ENCODE data around the gene ARHGAP26. TPM values are rescaled to one million over a fixed set of nuclear protein-coding genes. Genes with fewer than 3 reads are reported as not detected.
A peak's percentile ranks its signal among the peaks of the same experiment; 100 is the strongest.

The ARHGAP26 gene
- total RNA-seq, 1 experiment from 2014 or later, result 65.5 TPM

DNA sequence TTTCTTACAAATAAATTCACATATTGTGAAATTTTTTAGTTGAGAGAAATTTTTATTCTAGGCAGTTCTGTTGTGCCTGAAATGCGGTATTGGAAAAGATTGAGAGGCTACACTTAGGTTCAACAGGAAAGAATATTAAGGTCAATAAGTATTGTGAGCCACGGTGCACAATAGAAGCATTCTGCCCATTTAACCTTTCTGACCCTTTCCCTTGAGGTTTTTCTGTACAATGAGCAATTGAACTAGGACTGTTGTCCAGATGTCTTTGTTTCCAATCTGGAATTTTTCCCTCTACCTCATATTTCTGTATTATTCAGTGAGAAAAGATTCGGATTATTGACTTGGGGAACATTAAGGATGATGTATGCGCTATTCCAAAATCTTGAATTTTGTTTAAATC lies 428.2 kb downstream of the ARHGAP26 start:
- in situ Hi-C loops (cut with HindIII; ENCODE audit: low pct_unique_long_range_greater_than_20kb, low sequenced_read_pairs) (no loop called here), intact Hi-C loops (cut with micrococcal nuclease; ENCODE audit: unreplicated experiment) (no loop called here)
- Histone ChIP-seq H3K9me3 (ENCODE audit: control insufficient read depth, insufficient read depth, low read depth, low read length) (peaks cover 8% of the 10 kb centered on the region), H3K4me1 (ENCODE audit: control insufficient read depth, insufficient read depth, low read length) (no peaks in the 10 kb centered on the region), H3K36me3 (ENCODE audit: control insufficient read depth, insufficient read depth, low read length) (no peaks in the 10 kb centered on the region), H3K27ac (ENCODE audit: low read length) (no peak overlapping the region), H3K4me3 (ENCODE audit: low read depth in 2 of 2, low read length in 2 of 2) (no peak overlapping the region), H3K27me3 (ENCODE audit: control insufficient read depth, insufficient read depth, low read length) (no peaks in the 10 kb centered on the region)
- TF ChIP-seq, protein P1, sequence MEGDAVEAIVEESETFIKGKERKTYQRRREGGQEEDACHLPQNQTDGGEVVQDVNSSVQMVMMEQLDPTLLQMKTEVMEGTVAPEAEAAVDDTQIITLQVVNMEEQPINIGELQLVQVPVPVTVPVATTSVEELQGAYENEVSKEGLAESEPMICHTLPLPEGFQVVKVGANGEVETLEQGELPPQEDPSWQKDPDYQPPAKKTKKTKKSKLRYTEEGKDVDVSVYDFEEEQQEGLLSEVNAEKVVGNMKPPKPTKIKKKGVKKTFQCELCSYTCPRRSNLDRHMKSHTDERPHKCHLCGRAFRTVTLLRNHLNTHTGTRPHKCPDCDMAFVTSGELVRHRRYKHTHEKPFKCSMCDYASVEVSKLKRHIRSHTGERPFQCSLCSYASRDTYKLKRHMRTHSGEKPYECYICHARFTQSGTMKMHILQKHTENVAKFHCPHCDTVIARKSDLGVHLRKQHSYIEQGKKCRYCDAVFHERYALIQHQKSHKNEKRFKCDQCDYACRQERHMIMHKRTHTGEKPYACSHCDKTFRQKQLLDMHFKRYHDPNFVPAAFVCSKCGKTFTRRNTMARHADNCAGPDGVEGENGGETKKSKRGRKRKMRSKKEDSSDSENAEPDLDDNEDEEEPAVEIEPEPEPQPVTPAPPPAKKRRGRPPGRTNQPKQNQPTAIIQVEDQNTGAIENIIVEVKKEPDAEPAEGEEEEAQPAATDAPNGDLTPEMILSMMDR (IDR thresholded peaks at IDR 0.05), result no peak
- no peak for TF ChIP-seq SIN3A (IDR thresholded peaks at IDR 0.05; ENCODE audit: borderline replicate concordance, insufficient read depth, low read depth, low read length)
- no peak for TF ChIP-seq POLR2AphosphoS5 (IDR thresholded peaks at IDR 0.05; ENCODE audit: low read depth, low read length)
- TF ChIP-seq, protein P2, sequence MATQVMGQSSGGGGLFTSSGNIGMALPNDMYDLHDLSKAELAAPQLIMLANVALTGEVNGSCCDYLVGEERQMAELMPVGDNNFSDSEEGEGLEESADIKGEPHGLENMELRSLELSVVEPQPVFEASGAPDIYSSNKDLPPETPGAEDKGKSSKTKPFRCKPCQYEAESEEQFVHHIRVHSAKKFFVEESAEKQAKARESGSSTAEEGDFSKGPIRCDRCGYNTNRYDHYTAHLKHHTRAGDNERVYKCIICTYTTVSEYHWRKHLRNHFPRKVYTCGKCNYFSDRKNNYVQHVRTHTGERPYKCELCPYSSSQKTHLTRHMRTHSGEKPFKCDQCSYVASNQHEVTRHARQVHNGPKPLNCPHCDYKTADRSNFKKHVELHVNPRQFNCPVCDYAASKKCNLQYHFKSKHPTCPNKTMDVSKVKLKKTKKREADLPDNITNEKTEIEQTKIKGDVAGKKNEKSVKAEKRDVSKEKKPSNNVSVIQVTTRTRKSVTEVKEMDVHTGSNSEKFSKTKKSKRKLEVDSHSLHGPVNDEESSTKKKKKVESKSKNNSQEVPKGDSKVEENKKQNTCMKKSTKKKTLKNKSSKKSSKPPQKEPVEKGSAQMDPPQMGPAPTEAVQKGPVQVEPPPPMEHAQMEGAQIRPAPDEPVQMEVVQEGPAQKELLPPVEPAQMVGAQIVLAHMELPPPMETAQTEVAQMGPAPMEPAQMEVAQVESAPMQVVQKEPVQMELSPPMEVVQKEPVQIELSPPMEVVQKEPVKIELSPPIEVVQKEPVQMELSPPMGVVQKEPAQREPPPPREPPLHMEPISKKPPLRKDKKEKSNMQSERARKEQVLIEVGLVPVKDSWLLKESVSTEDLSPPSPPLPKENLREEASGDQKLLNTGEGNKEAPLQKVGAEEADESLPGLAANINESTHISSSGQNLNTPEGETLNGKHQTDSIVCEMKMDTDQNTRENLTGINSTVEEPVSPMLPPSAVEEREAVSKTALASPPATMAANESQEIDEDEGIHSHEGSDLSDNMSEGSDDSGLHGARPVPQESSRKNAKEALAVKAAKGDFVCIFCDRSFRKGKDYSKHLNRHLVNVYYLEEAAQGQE (IDR thresholded peaks at IDR 0.05; ENCODE audit: insufficient read depth in 1 of 2, low read depth in 2 of 2, low read length in 1 of 2), result no peak
- TF ChIP-seq TCF7L2 (IDR thresholded peaks at IDR 0.05; ENCODE audit: low read depth, low read length), result no peak
- CTCF ChIA-PET, result no interaction called here
- ATAC-seq, result no peak
- POLR2A ChIA-PET, result no interaction called here
- no peak for DNase-seq (ENCODE audit: low read depth, low spot score)
- no TSS peak for BruUV-seq (replicated peaks)

DNA sequence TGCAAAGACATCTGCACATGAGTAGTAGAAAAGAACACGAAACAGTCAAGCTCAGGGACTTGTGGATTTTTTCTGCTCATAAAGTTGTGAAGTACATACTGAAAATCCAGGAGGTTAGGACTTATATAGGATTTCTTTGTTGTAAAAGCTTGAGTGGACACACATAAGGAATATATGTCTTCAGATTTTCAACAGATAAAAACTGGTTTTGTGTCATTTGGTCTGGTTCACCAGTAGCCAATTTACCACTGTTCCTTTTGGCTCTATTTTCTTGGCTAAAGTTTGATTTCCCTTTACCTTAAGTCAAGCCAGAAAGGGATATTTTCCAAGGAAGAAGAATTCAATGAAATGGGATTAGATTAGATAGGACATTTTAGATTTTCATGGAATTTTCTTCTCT lies 429.0 kb downstream of the ARHGAP26 start:
- H3K36me3 ChIP-seq (ENCODE audit: control insufficient read depth, insufficient read depth, low read length), result no peaks in the 10 kb centered on the region
- in situ Hi-C loops (cut with HindIII; ENCODE audit: low pct_unique_long_range_greater_than_20kb, low sequenced_read_pairs) (no loop called here), intact Hi-C loops (cut with micrococcal nuclease; ENCODE audit: unreplicated experiment) (no loop called here)
- TF ChIP-seq SIN3A (IDR thresholded peaks at IDR 0.05; ENCODE audit: borderline replicate concordance, insufficient read depth, low read depth, low read length) (no peak), POLR2AphosphoS5 (IDR thresholded peaks at IDR 0.05; ENCODE audit: low read depth, low read length) (no peak), TCF7L2 (IDR thresholded peaks at IDR 0.05; ENCODE audit: low read depth, low read length) (no peak)
- TF ChIP-seq, protein P1 (IDR thresholded peaks at IDR 0.05), result no peak
- TF ChIP-seq, protein P2 (IDR thresholded peaks at IDR 0.05; ENCODE audit: insufficient read depth in 1 of 2, low read depth in 2 of 2, low read length in 1 of 2), result no peak
- H3K27ac ChIP-seq (ENCODE audit: low read length), result 0 out of 2 replicates have a peak overlapping the region, but pooled peaks have one; percentile 21
- ATAC-seq (no peak), DNase-seq (ENCODE audit: low read depth, low spot score) (no peak)
- ChIA-PET POLR2A (no interaction called here), CTCF (no interaction called here)
- no peak overlapping the region for H3K4me3 ChIP-seq (ENCODE audit: low read depth in 2 of 2, low read length in 2 of 2)
- no peaks in the 10 kb centered on the region for H3K27me3 ChIP-seq (ENCODE audit: control insufficient read depth, insufficient read depth, low read length)
- no TSS peak for BruUV-seq (replicated peaks)
- H3K4me1 ChIP-seq (ENCODE audit: control insufficient read depth, insufficient read depth, low read length), result no peaks in the 10 kb centered on the region
- peaks cover 8% of the 10 kb centered on the region for H3K9me3 ChIP-seq (ENCODE audit: control insufficient read depth, insufficient read depth, low read depth, low read length)
